Suprapubic skin (tissue), 4 donors: ENCODE measurements around the gene HCFC1R1. TPM values are rescaled to one million over a fixed set of nuclear protein-coding genes. Genes with fewer than 3 reads are reported as not detected.

ENCODE experiments used
- DNase-seq, 2 donors: peaks; one replicate each; pipeline ENCODE4 v3.0.0-alpha.2; 2019; ENCODE audit warnings: low spot score in 2 of 2
- H3K27ac ChIP-seq: fragments of 200-600 bp; sonication (generic); one replicate; pipeline ENCODE4 v1.5.1; 2019
- H3K27me3 ChIP-seq: fragments of 200-600 bp; sonication (generic); one replicate; pipeline ENCODE4 v1.5.1; 2019
- H3K36me3 ChIP-seq: fragments of 200-600 bp; sonication (generic); one replicate; pipeline ENCODE4 v1.5.1; 2019
- H3K4me1 ChIP-seq: fragments of 200-600 bp; sonication (generic); one replicate; pipeline ENCODE4 v1.5.1; 2019
- H3K4me3 ChIP-seq: fragments of 200-600 bp; sonication (generic); one replicate; pipeline ENCODE4 v1.5.1; 2019; ENCODE audit warnings: mild to moderate bottlenecking
- H3K9me3 ChIP-seq: fragments of 200-600 bp; sonication (generic); one replicate; pipeline ENCODE4 v1.5.1; 2019
- CTCF ChIP-seq, 2 donors: fragments of 200-600 bp in 1 of 2; fragments of 450-650 bp in 1 of 2; sonication (generic) in 1 of 2; IDR thresholded peaks; one replicate each; pipeline ENCODE4 v1.5.1; 2016 to 2019; ENCODE audit warnings: antibody characterized with exemption in 2 of 2, mild to moderate bottlenecking in 1 of 2, moderate library complexity in 1 of 2
- EP300 ChIP-seq: sonication (generic); formaldehyde crosslinking; IDR thresholded peaks from one replicate; pipeline ENCODE4 v1.6.1; 2017; ENCODE audit warnings: antibody characterized with exemption
- POLR2A ChIP-seq, 2 donors: fragments of 450-650 bp; IDR thresholded peaks; one replicate each; pipeline ENCODE4 v1.6.1; 2017; ENCODE audit warnings: antibody characterized with exemption in 2 of 2, mild to moderate bottlenecking in 2 of 2, moderate library complexity in 2 of 2
- POLR2AphosphoS5 ChIP-seq, 3 donors: sonication (generic); formaldehyde crosslinking; IDR thresholded peaks; one replicate each; pipeline ENCODE4 v1.6.1; 2017; ENCODE audit warnings: antibody characterized with exemption in 3 of 3
- WGBS: methylation state at CpG from one replicate; pipeline ENCODE4 v1.1.5; 2018; 5-methylcytosine and 5-hydroxymethylcytosine counted together
- total RNA-seq, 4 donors: library from RNA; depleted of rRNA; stranded (reverse); fragments of >200 nt; gene quantifications; one replicate each; pipeline ENCODE4 v1.1.0, GENCODE V29; 2016

Gene HCFC1R1
- total RNA-seq, 4 donors from 2014 or later: 32.6 to 65.4 (median 51.5) TPM

DNA sequence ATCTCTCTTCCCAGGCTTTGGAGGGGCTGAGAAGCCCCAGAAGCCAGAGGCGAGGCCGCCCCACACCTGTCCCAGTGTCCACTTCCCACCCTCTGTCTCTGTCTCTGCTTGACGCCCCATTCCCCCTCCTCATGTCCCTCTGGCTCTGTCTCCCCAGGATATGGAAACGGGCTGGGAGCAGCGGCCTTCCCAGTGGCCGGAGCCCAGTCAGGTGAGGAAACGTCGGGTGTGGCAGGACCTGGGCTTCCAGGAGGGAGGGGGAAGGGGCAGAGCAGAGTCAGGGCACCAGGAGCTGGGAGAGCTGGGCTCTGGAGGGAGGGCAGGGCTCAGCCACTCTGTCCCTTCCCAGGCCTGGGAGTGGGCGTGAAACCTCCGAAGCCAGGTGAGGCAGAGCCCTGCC, 32.9 kb downstream of the HCFC1R1 start:
- no peak for DNase-seq
- no peaks in the 10 kb centered on the region for H3K9me3 ChIP-seq
- TF ChIP-seq CTCF (IDR thresholded peaks at IDR 0.05): no peak
- no peak for TF ChIP-seq POLR2A (IDR thresholded peaks at IDR 0.05)
- TF ChIP-seq EP300: no peak
- no peak for TF ChIP-seq POLR2AphosphoS5 (IDR thresholded peaks at IDR 0.05)
- peaks cover 50% of the 10 kb centered on the region for H3K4me1 ChIP-seq
- H3K27me3 ChIP-seq: peaks cover 37% of the 10 kb centered on the region
- H3K4me3 ChIP-seq: no peak overlapping the region
- H3K36me3 ChIP-seq: no peaks in the 10 kb centered on the region
- WGBS: 42% methylated on average over 10 of the region's 10 CpGs
- no peak overlapping the region for H3K27ac ChIP-seq

DNA sequence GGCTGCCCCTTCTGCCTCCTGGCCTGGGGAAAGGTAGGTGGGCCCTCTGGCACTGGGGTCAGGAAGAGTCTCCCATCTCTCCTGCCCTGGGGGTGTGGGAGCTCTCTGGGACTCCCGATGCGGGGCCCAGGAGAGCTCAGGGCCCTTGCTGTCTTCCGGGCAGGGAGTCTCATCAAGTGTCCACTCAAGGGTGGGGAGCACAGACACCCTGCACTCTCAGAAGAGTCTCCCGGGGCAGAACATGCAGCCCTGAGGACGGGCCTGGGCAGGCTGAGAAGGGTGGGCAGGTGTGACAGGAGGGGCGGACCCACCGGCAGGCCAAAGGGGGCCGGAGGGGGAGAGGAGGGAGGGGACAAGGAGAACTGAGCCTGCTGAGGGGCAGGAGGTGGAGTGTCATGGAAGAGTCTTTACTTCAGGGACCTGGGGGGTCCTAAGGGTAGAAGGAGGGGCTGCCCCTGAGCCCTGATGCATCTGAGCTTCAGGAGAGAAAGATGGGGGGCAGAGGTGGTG, 35.1 kb downstream of the HCFC1R1 start:
- 53% methylated on average over 4 of the region's 8 CpGs for WGBS
- H3K9me3 ChIP-seq: no peaks in the 10 kb centered on the region
- H3K27me3 ChIP-seq: peaks cover 34% of the 10 kb centered on the region
- TF ChIP-seq POLR2A (IDR thresholded peaks at IDR 0.05) (no peak), EP300 (no peak), POLR2AphosphoS5 (IDR thresholded peaks at IDR 0.05) (no peak), CTCF (IDR thresholded peaks at IDR 0.05) (no peak)
- no peak for DNase-seq
- H3K36me3 ChIP-seq: no peaks in the 10 kb centered on the region
- no peak overlapping the region for H3K27ac ChIP-seq
- H3K4me1 ChIP-seq: peaks cover 47% of the 10 kb centered on the region
- no peak overlapping the region for H3K4me3 ChIP-seq

DNA sequence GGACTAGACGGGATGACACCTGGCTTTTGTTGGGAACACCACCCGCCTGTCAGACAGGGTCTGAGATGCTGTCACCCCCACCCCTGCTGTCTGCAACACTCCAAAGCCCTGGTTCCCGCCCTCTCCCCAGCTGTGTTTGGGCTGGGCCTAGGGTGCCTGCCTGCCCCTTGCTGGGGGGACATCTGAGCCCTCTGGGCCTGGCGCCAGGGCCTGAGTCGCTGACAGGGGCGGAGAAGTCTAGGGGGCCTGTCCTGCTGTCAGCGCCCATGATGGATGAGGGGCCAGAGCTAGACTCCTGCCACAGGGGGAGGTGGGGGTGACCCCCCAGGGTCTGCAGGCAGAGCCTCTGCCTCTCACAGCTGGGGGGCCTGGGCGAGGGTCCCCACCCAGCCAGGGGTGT, 35.9 kb downstream of the HCFC1R1 start:
- H3K4me1 ChIP-seq: peaks cover 47% of the 10 kb centered on the region
- no peak for DNase-seq
- TF ChIP-seq POLR2AphosphoS5 (IDR thresholded peaks at IDR 0.05) (no peak), CTCF (IDR thresholded peaks at IDR 0.05) (no peak), EP300 (no peak), POLR2A (IDR thresholded peaks at IDR 0.05) (no peak)
- H3K36me3 ChIP-seq: no peaks in the 10 kb centered on the region
- H3K27ac ChIP-seq: no peak overlapping the region
- peaks cover 34% of the 10 kb centered on the region for H3K27me3 ChIP-seq
- no peak overlapping the region for H3K4me3 ChIP-seq
- no peaks in the 10 kb centered on the region for H3K9me3 ChIP-seq
- WGBS: 56% methylated on average over 4 of the region's 8 CpGs

- WGBS: 95% methylated on average over 4 of the region's 9 CpGs
- no peaks in the 10 kb centered on the region for H3K9me3 ChIP-seq
- no peak for TF ChIP-seq EP300
- no peak for TF ChIP-seq CTCF (IDR thresholded peaks at IDR 0.05)
- no peak for TF ChIP-seq POLR2AphosphoS5 (IDR thresholded peaks at IDR 0.05)
- no peak for TF ChIP-seq POLR2A (IDR thresholded peaks at IDR 0.05)
- H3K27ac ChIP-seq: no peak overlapping the region
- no peak for DNase-seq
- no peak overlapping the region for H3K4me3 ChIP-seq
- peaks cover 43% of the 10 kb centered on the region for H3K4me1 ChIP-seq
- H3K36me3 ChIP-seq: no peaks in the 10 kb centered on the region
- peaks cover 34% of the 10 kb centered on the region for H3K27me3 ChIP-seq
Measured at GRCh38 chr16:2987286-2987685, 36.5 kb downstream of the HCFC1R1 start.

- no peak for DNase-seq
- WGBS: 77% methylated on average over 4 of the region's 17 CpGs
- no peak for TF ChIP-seq POLR2AphosphoS5 (IDR thresholded peaks at IDR 0.05)
- no peak for TF ChIP-seq EP300
- H3K36me3 ChIP-seq: no peaks in the 10 kb centered on the region
- H3K27me3 ChIP-seq: peaks cover 34% of the 10 kb centered on the region
- H3K4me3 ChIP-seq: no peak overlapping the region
- H3K4me1 ChIP-seq: peaks cover 38% of the 10 kb centered on the region
- no peaks in the 10 kb centered on the region for H3K9me3 ChIP-seq
- H3K27ac ChIP-seq: no peak overlapping the region
Measured at GRCh38 chr16:2986623-2987188, 37.0 kb downstream of the HCFC1R1 start.
